DND-41 (cell line): ENCODE data around the gene WNT9A.

Source experiments
- ATAC-seq: fragments of 200-7000 bp; cut with Tn5 transposase; 3 replicates; pipeline ENCODE4 v1.9.1; 2021; ENCODE audit warnings: low read depth; ENCODE audit not compliant: insufficient read depth
- DNase-seq: peaks from one replicate; pipeline ENCODE4 v3.0.0-alpha.2; 2020
- H2AFZ ChIP-seq: 2 replicates; pipeline ENCODE4 v1.6.0; 2012; ENCODE audit warnings: low read depth, low read length
- H3K27ac ChIP-seq: 2 replicates; pipeline ENCODE4 v1.5.1; 2012; ENCODE audit warnings: low read length, inconsistent platforms
- H3K27me3 ChIP-seq: fragments of 200-600 bp; sonication (generic); 2 replicates; pipeline ENCODE4 v1.6.0; 2012; ENCODE audit warnings: low read length, mild to moderate bottlenecking, inconsistent platforms; ENCODE audit not compliant: insufficient read depth, poor library complexity
- H3K36me3 ChIP-seq: 2 replicates; pipeline ENCODE4 v1.5.1; 2012; ENCODE audit warnings: low read length, inconsistent platforms; ENCODE audit not compliant: insufficient read depth
- H3K4me1 ChIP-seq: 2 replicates; pipeline ENCODE4 v1.5.1; 2012; ENCODE audit warnings: mild to moderate bottlenecking, low read length; ENCODE audit not compliant: insufficient read depth
- H3K4me2 ChIP-seq: 2 replicates; pipeline ENCODE4 v1.6.0; 2012; ENCODE audit warnings: mild to moderate bottlenecking, moderate library complexity, low read length, inconsistent platforms; ENCODE audit not compliant: insufficient read depth
- H3K4me3 ChIP-seq, 2 experiments: fragments of 200-600 bp in 1 of 2; shearing (Covaris generic) in 1 of 2; 2 replicates each; pipeline ENCODE4 v1.5.1; 2012 to 2016; ENCODE audit warnings: inconsistent platforms in 2 of 2, low read length in 2 of 2, mild to moderate bottlenecking in 2 of 2, low read depth in 1 of 2, moderate library complexity in 1 of 2
- H3K79me2 ChIP-seq: 2 replicates; pipeline ENCODE4 v1.6.0; 2012; ENCODE audit warnings: low read length, inconsistent platforms; ENCODE audit not compliant: insufficient read depth
- H3K9ac ChIP-seq: 2 replicates; pipeline ENCODE4 v1.6.0; 2012; ENCODE audit warnings: low read depth, mild to moderate bottlenecking, inconsistent platforms, low read length, moderate library complexity
- H3K9me3 ChIP-seq: 2 replicates; pipeline ENCODE4 v1.5.1; 2012; ENCODE audit warnings: low read length, moderate library complexity, mild to moderate bottlenecking, inconsistent platforms; ENCODE audit not compliant: insufficient read depth, severe bottlenecking
- H4K20me1 ChIP-seq: 2 replicates; pipeline ENCODE4 v1.6.0; 2012; ENCODE audit warnings: low read length; ENCODE audit not compliant: insufficient read depth
- CTCF ChIP-seq: IDR thresholded peaks from 2 replicates; pipeline ENCODE4 v1.5.1; 2012; ENCODE audit warnings: borderline replicate concordance, low read length, moderate library complexity, mild to moderate bottlenecking; ENCODE audit not compliant: poor library complexity, severe bottlenecking; ENCODE audit errors: extremely low read depth
- EZH2 ChIP-seq: IDR thresholded peaks from 3 replicates; pipeline ENCODE4 v1.6.1; 2012; ENCODE audit warnings: borderline replicate concordance, low read depth, mild to moderate bottlenecking, moderate library complexity, low read length, inconsistent platforms; ENCODE audit not compliant: severe bottlenecking

The WNT9A gene

GRCh38 chr1:227949341-227949921, 1.7 kb upstream of the WNT9A start:
- H3K36me3 ChIP-seq, result no peaks in the 10 kb centered on the region
- no peak for TF ChIP-seq EZH2
- TF ChIP-seq CTCF, result no peak
- no peaks in the 10 kb centered on the region for H3K9me3 ChIP-seq
- ATAC-seq, result no peak
- H3K79me2 ChIP-seq, result no peaks in the 10 kb centered on the region
- H3K9ac ChIP-seq, result no peak overlapping the region
- no peak overlapping the region for H3K27ac ChIP-seq
- 0 out of 2 replicates have a peak, but pooled peaks cover 3% of the 10 kb centered on the region for H4K20me1 ChIP-seq
- no peaks in the 10 kb centered on the region for H3K4me1 ChIP-seq
- no peak overlapping the region for H2AFZ ChIP-seq
- H3K4me3 ChIP-seq, result no peak overlapping the region
- H3K4me2 ChIP-seq, result no peak overlapping the region
- DNase-seq, result no peak
- peaks cover 7% of the 10 kb centered on the region for H3K27me3 ChIP-seq

- no peak for ATAC-seq
- Histone ChIP-seq H3K4me1 (no peaks in the 10 kb centered on the region), H3K4me3 (no peak overlapping the region)
Measured at GRCh38 chr1:227948493-227949260, 945 bp upstream of the WNT9A start.

GRCh38 chr1:227947386-227947675, 401 bp downstream of the WNT9A start:
- H2AFZ ChIP-seq, result no peak overlapping the region

More at GRCh38 chr1:227948493-227949260, 945 bp upstream of the WNT9A start:
- Histone ChIP-seq H3K4me2 (no peak overlapping the region), H3K36me3 (no peaks in the 10 kb centered on the region), H3K27me3 (peaks cover 7% of the 10 kb centered on the region), H3K79me2 (no peaks in the 10 kb centered on the region), H3K27ac (no peak overlapping the region), H4K20me1 (0 out of 2 replicates have a peak, but pooled peaks cover 3% of the 10 kb centered on the region), H2AFZ (no peak overlapping the region), H3K9me3 (no peaks in the 10 kb centered on the region), H3K9ac (no peak overlapping the region)
- no peak for TF ChIP-seq CTCF
- TF ChIP-seq EZH2, result no peak
- no peak for DNase-seq

More at GRCh38 chr1:227947386-227947675, 401 bp downstream of the WNT9A start:
- H3K9ac ChIP-seq, result no peak overlapping the region
- H3K79me2 ChIP-seq, result no peaks in the 10 kb centered on the region
- H3K27me3 ChIP-seq, result peaks cover 7% of the 10 kb centered on the region
- ATAC-seq (no peak), DNase-seq (no peak)
- H3K4me3 ChIP-seq, result no peak overlapping the region
- no peak overlapping the region for H3K27ac ChIP-seq
- H3K4me2 ChIP-seq, result no peak overlapping the region
- no peaks in the 10 kb centered on the region for H3K4me1 ChIP-seq
- TF ChIP-seq EZH2 (no peak), CTCF (no peak)
- 0 out of 2 replicates have a peak, but pooled peaks cover 3% of the 10 kb centered on the region for H4K20me1 ChIP-seq
- no peaks in the 10 kb centered on the region for H3K9me3 ChIP-seq
- no peaks in the 10 kb centered on the region for H3K36me3 ChIP-seq
